ENCODE results near the gene SMTN. TPM values are rescaled to one million over a fixed set of nuclear protein-coding genes. Genes with fewer than 3 reads are reported as not detected.
A peak's percentile ranks its signal among the peaks of the same experiment; 100 is the strongest.

The SMTN gene
- total RNA-seq, 3 donors from 2014 or later = 13.9 to 54.1 (median 41.6) TPM

- Histone ChIP-seq H3K27me3 (no peaks in the 10 kb centered on the region), H3K36me3 (peaks cover 7% of the 10 kb centered on the region), H3K9me3 (no peaks in the 10 kb centered on the region), H3K27ac (peak overlapping the region in 1 of 2 donors; percentile 78), H3K4me3 (no peak overlapping the region), H3K4me1 (peaks cover 0 to 4% of the 10 kb centered on the region in 2 donors)
- TF ChIP-seq POLR2AphosphoS5 (IDR thresholded peaks at IDR 0.05) = no peak
- no peak for TF ChIP-seq POLR2A (IDR thresholded peaks at IDR 0.05)
- no peak for TF ChIP-seq CTCF (IDR thresholded peaks at IDR 0.05)
- intact Hi-C loops (cut with DNase I; ENCODE audit: low total_unique reads) = no loop called here
- DNase-seq (ENCODE audit: low spot score in 2 of 2) = no peak
Measured at GRCh38 chr22:31099841-31100761, 19.0 kb downstream of the SMTN start.

- no peaks in the 10 kb centered on the region for H3K27me3 ChIP-seq
- H3K36me3 ChIP-seq = no peaks in the 10 kb centered on the region
- DNase-seq (ENCODE audit: low spot score in 2 of 2) = no peak
- intact Hi-C loops (cut with DNase I; ENCODE audit: low total_unique reads) = no loop called here
- no peak overlapping the region for H3K4me3 ChIP-seq
- no peaks in the 10 kb centered on the region for H3K9me3 ChIP-seq
- TF ChIP-seq POLR2AphosphoS5 (IDR thresholded peaks at IDR 0.05) = no peak
- TF ChIP-seq POLR2A (IDR thresholded peaks at IDR 0.05) = no peak
- TF ChIP-seq CTCF (IDR thresholded peaks at IDR 0.05) = no peak
- peaks cover 0 to 7% of the 10 kb centered on the region in 2 donors for H3K4me1 ChIP-seq
- peak overlapping the region in 1 of 2 donors; percentile 78 for H3K27ac ChIP-seq
Measured at GRCh38 chr22:31100762-31101525, 19.8 kb downstream of the SMTN start.

GRCh38 chr22:31102441-31103081, 21.4 kb downstream of the SMTN start:
- DNase-seq (ENCODE audit: low spot score in 2 of 2) = peak in 1 of 2 donors; percentile 72
- Histone ChIP-seq H3K27ac (peak overlapping the region; percentile 98), H3K4me1 (peaks cover 0 to 10% of the 10 kb centered on the region in 2 donors), H3K36me3 (no peaks in the 10 kb centered on the region), H3K4me3 (no peak overlapping the region), H3K27me3 (no peaks in the 10 kb centered on the region), H3K9me3 (no peaks in the 10 kb centered on the region)
- intact Hi-C loops (cut with DNase I; ENCODE audit: low total_unique reads) = no loop called here
- TF ChIP-seq POLR2A (IDR thresholded peaks at IDR 0.05) = no peak
- TF ChIP-seq CTCF (IDR thresholded peaks at IDR 0.05) = no peak
- peak; percentile 43 to 98 (median 83) for TF ChIP-seq POLR2AphosphoS5 (IDR thresholded peaks at IDR 0.05)

GRCh38 chr22:31103111-31103510, 22.0 kb downstream of the SMTN start:
- DNase-seq (ENCODE audit: low spot score in 2 of 2) = no peak
- no peak for TF ChIP-seq CTCF (IDR thresholded peaks at IDR 0.05)
- H3K27ac ChIP-seq = peak overlapping the region; percentile 98
- no peak overlapping the region for H3K4me3 ChIP-seq
- H3K9me3 ChIP-seq = no peaks in the 10 kb centered on the region
- no peaks in the 10 kb centered on the region for H3K36me3 ChIP-seq
- no peaks in the 10 kb centered on the region for H3K27me3 ChIP-seq
- peaks cover 0 to 10% of the 10 kb centered on the region in 2 donors for H3K4me1 ChIP-seq
- intact Hi-C loops (cut with DNase I; ENCODE audit: low total_unique reads) = no loop called here

Data from breast epithelium (tissue), 4 donors.